Ishikawa (cell line): Measurements from ENCODE around the gene KLHL11.

Source experiments
- CEBPB ChIP-seq: IDR thresholded peaks from 2 replicates; pipeline ENCODE4 v1.6.1; 2012
- CREB1 ChIP-seq: IDR thresholded peaks from 2 replicates; pipeline ENCODE4 v1.6.1; 2012; ENCODE audit warnings: low read depth
- EGR1 ChIP-seq: IDR thresholded peaks from 2 replicates; pipeline ENCODE4 v1.6.1; 2012
- EP300 ChIP-seq: IDR thresholded peaks from 2 replicates; pipeline ENCODE4 v1.6.1; 2012; ENCODE audit warnings: borderline replicate concordance
- FOXM1 ChIP-seq: IDR thresholded peaks from 2 replicates; pipeline ENCODE4 v1.6.1; 2012; ENCODE audit warnings: low read depth, borderline replicate concordance
- MAX ChIP-seq: IDR thresholded peaks from 2 replicates; pipeline ENCODE4 v1.6.1; 2012
- NFIC ChIP-seq: IDR thresholded peaks from 2 replicates; pipeline ENCODE4 v1.6.1; 2012
- RAD21 ChIP-seq: IDR thresholded peaks from 2 replicates; pipeline ENCODE4 v1.6.1; 2012; ENCODE audit warnings: low read depth
- REST ChIP-seq: IDR thresholded peaks from 2 replicates; pipeline ENCODE4 v1.6.1; 2012; ENCODE audit warnings: low read depth, mild to moderate bottlenecking
- TAF1 ChIP-seq: IDR thresholded peaks from 2 replicates; pipeline ENCODE4 v1.6.1; 2012; ENCODE audit warnings: low read depth, mild to moderate bottlenecking
- TCF12 ChIP-seq: IDR thresholded peaks from 2 replicates; pipeline ENCODE4 v1.6.1; 2012; ENCODE audit warnings: low read depth
- TEAD4 ChIP-seq: IDR thresholded peaks from 2 replicates; pipeline ENCODE4 v1.6.1; 2012
- YY1 ChIP-seq: IDR thresholded peaks from 2 replicates; pipeline ENCODE4 v1.6.1; 2012; ENCODE audit warnings: low read depth
- ZBTB7A ChIP-seq: IDR thresholded peaks from 2 replicates; pipeline ENCODE4 v1.6.1; 2012; ENCODE audit warnings: low read depth
- TF ChIP-seq, protein P1 (sequence below): IDR thresholded peaks from 2 replicates; pipeline ENCODE4 v1.6.1; 2012

Gene KLHL11

GRCh38 chr17:41864498-41864835, 756 bp downstream of the KLHL11 start:
- TF ChIP-seq, protein P1, sequence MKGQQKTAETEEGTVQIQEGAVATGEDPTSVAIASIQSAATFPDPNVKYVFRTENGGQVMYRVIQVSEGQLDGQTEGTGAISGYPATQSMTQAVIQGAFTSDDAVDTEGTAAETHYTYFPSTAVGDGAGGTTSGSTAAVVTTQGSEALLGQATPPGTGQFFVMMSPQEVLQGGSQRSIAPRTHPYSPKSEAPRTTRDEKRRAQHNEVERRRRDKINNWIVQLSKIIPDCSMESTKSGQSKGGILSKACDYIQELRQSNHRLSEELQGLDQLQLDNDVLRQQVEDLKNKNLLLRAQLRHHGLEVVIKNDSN: no peak
- TF ChIP-seq ZBTB7A (no peak), MAX (no peak), EP300 (no peak), NFIC (no peak), FOXM1 (no peak), YY1 (no peak), TEAD4 (no peak), TCF12 (no peak), CEBPB (no peak), TAF1 (no peak), REST (no peak), EGR1 (no peak), CREB1 (no peak), RAD21 (no peak)

- TF ChIP-seq, protein P1: no peak
- TF ChIP-seq ZBTB7A (no peak), EGR1 (no peak), TCF12 (no peak), NFIC (no peak)
These were observed 2.0 kb downstream of the KLHL11 start for GRCh38 chr17:41863074-41863848.

DNA sequence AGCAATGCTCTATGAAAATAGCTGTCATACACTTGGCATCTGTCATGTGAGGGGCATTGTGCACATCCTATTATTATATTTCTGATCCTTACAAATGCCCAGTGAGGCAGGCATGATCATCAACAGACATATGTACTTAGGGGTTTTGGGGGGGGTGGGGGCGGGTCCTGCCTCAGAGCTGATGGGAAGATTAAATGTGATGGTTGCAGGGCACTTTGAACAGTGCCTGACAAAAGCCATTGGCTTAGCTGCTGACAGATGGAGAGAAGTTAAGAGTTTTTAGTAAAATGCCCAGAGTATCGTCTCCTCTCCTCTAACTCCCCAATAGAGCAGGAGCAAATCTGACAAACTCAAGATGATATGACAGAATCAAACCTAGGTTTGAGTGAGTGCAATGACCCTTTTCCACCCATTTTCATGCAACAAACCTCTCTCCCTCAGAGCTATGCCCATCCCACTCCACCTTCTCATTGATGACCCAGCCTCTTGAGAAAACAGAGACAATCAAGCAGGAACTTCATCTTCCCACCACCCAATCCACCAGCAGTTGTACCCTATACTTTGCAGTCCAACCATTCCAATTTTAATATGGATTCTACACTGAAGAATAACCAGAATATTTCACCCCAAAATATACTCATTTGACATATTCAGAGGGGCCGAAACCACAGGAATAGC, 4.8 kb downstream of the KLHL11 start:
- no peak for TF ChIP-seq MAX
- no peak for TF ChIP-seq CREB1
- TF ChIP-seq NFIC: no peak

GRCh38 chr17:41849251-41849990, 15.8 kb downstream of the KLHL11 start:
- no peak for TF ChIP-seq EGR1
- TF ChIP-seq CEBPB: no peak
- no peak for TF ChIP-seq YY1
- no peak for TF ChIP-seq TAF1
- TF ChIP-seq TCF12: no peak
- TF ChIP-seq RAD21: no peak
- TF ChIP-seq, protein P1: no peak
- TF ChIP-seq EP300: no peak
- no peak for TF ChIP-seq MAX
- no peak for TF ChIP-seq REST
- no peak for TF ChIP-seq TEAD4
- no peak for TF ChIP-seq NFIC
- no peak for TF ChIP-seq CREB1
- TF ChIP-seq FOXM1: no peak
- TF ChIP-seq ZBTB7A: no peak

DNA sequence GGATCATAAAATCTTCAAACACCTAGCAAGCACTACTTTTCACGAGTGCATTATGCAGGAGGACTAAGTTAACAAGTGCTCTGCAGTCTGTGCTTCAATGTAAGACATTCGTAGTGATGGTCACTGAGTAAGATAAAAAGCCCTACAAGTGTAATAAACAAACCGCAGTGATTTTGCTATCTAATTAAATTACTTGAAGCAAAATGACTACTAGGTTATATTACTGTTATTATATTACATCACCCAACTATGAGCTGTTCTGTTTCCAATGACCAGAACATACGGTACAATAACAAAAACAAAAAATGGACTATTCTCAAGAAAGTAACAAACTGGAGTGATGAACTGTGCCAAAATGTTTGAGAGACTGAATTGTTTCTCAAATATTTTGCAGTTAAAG, 16.4 kb downstream of the KLHL11 start:
- no peak for TF ChIP-seq RAD21
- TF ChIP-seq REST: no peak
- TF ChIP-seq TEAD4: no peak
- no peak for TF ChIP-seq NFIC
- TF ChIP-seq ZBTB7A: no peak
- no peak for TF ChIP-seq CREB1
- TF ChIP-seq, protein P1: no peak
- no peak for TF ChIP-seq FOXM1
- TF ChIP-seq TAF1: no peak
- TF ChIP-seq CEBPB: no peak
- TF ChIP-seq EP300: no peak
